Measurements from ENCODE around the gene PIK3C3.

Gene PIK3C3

GRCh38 chr18:42025974-42026625, 71.1 kb downstream of the PIK3C3 start:
- H3K9ac ChIP-seq = no peak overlapping the region
- H2AFZ ChIP-seq (ENCODE audit: low read depth) = no peak overlapping the region
- H3K79me2 ChIP-seq (ENCODE audit: insufficient read depth, low read depth) = no peaks in the 10 kb centered on the region
- H4K20me1 ChIP-seq (ENCODE audit: insufficient read depth) = no peaks in the 10 kb centered on the region
- peak overlapping the region; percentile 37; the same call in 1 of the 2 replicates for H3K4me2 ChIP-seq
- no peak for TF ChIP-seq CTCF (conservative IDR thresholded peaks at IDR 0.05; ENCODE audit: low read depth, low read length)
- H3K27me3 ChIP-seq (ENCODE audit: insufficient read depth, low read depth) = no peaks in the 10 kb centered on the region
- H3K36me3 ChIP-seq (ENCODE audit: insufficient read depth) = no peaks in the 10 kb centered on the region
- H3K4me1 ChIP-seq (ENCODE audit: low read depth, poor library complexity, severe bottlenecking) = peaks cover 54% of the 10 kb centered on the region
- peak overlapping the region; percentile 9; the same call in 1 of the 2 replicates for H3K27ac ChIP-seq
- H3K4me3 ChIP-seq (IDR thresholded peaks at IDR 0.05; ENCODE audit: insufficient read depth, low read depth, low read length) = no peak overlapping the region

- Histone ChIP-seq H4K20me1 (ENCODE audit: insufficient read depth) (no peaks in the 10 kb centered on the region), H3K4me3 (IDR thresholded peaks at IDR 0.05; ENCODE audit: insufficient read depth, low read depth, low read length) (no peak overlapping the region), H3K27ac (no peak overlapping the region), H3K27me3 (ENCODE audit: insufficient read depth, low read depth) (no peaks in the 10 kb centered on the region), H3K4me1 (ENCODE audit: low read depth, poor library complexity, severe bottlenecking) (peaks cover 54% of the 10 kb centered on the region), H3K4me2 (no peak overlapping the region), H2AFZ (ENCODE audit: low read depth) (no peak overlapping the region), H3K9ac (no peak overlapping the region), H3K79me2 (ENCODE audit: insufficient read depth, low read depth) (no peaks in the 10 kb centered on the region), H3K36me3 (ENCODE audit: insufficient read depth) (no peaks in the 10 kb centered on the region)
- TF ChIP-seq CTCF (conservative IDR thresholded peaks at IDR 0.05; ENCODE audit: low read depth, low read length) = peak; percentile 85
These were observed 73.3 kb downstream of the PIK3C3 start for GRCh38 chr18:42028247-42028832.

- Histone ChIP-seq H3K36me3 (ENCODE audit: insufficient read depth) (no peaks in the 10 kb centered on the region), H3K4me3 (IDR thresholded peaks at IDR 0.05; ENCODE audit: insufficient read depth, low read depth, low read length) (no peak overlapping the region), H3K79me2 (ENCODE audit: insufficient read depth, low read depth) (no peaks in the 10 kb centered on the region), H3K9ac (no peak overlapping the region), H3K4me1 (ENCODE audit: low read depth, poor library complexity, severe bottlenecking) (peaks cover 47% of the 10 kb centered on the region), H4K20me1 (ENCODE audit: insufficient read depth) (no peaks in the 10 kb centered on the region), H3K4me2 (no peak overlapping the region), H2AFZ (ENCODE audit: low read depth) (no peak overlapping the region), H3K27me3 (ENCODE audit: insufficient read depth, low read depth) (no peaks in the 10 kb centered on the region), H3K27ac (no peak overlapping the region)
- TF ChIP-seq CTCF (conservative IDR thresholded peaks at IDR 0.05; ENCODE audit: low read depth, low read length) = no peak
These were observed 74.1 kb downstream of the PIK3C3 start for GRCh38 chr18:42029092-42029491.

GRCh38 chr18:42030586-42031182, 75.7 kb downstream of the PIK3C3 start:
- Histone ChIP-seq H3K27me3 (ENCODE audit: insufficient read depth, low read depth) (no peaks in the 10 kb centered on the region), H3K79me2 (ENCODE audit: insufficient read depth, low read depth) (no peaks in the 10 kb centered on the region), H3K9ac (no peak overlapping the region), H3K4me2 (no peak overlapping the region), H4K20me1 (ENCODE audit: insufficient read depth) (no peaks in the 10 kb centered on the region), H3K27ac (no peak overlapping the region), H3K36me3 (ENCODE audit: insufficient read depth) (no peaks in the 10 kb centered on the region), H3K4me1 (ENCODE audit: low read depth, poor library complexity, severe bottlenecking) (peaks cover 35% of the 10 kb centered on the region), H2AFZ (ENCODE audit: low read depth) (no peak overlapping the region), H3K4me3 (IDR thresholded peaks at IDR 0.05; ENCODE audit: insufficient read depth, low read depth, low read length) (no peak overlapping the region)
- peak; percentile 67 for TF ChIP-seq CTCF (conservative IDR thresholded peaks at IDR 0.05; ENCODE audit: low read depth, low read length)
